ENCODE data around the gene C9orf57. TPM values are rescaled to one million over a fixed set of nuclear protein-coding genes. Genes with fewer than 3 reads are reported as not detected.

C9orf57 gene
- total RNA-seq, 3 donors from 2014 or later, result not detected

GRCh38 chr9:72043576-72043975 lies 16.8 kb downstream of the C9orf57 start:
- Histone ChIP-seq H3K36me3 (ENCODE audit: low read depth) (no peaks in the 10 kb centered on the region), H3K4me3 (no peak overlapping the region), H3K9me3 (no peaks in the 10 kb centered on the region), H3K4me1 (ENCODE audit: low read depth) (no peaks in the 10 kb centered on the region)
- intact Hi-C loops (cut with DNase I, micrococcal nuclease), result no loop called here
- no peak for ATAC-seq
- no peak for TF ChIP-seq CTCF (IDR thresholded peaks at IDR 0.05)
- DNase-seq, result no peak

- Histone ChIP-seq H3K4me3 (no peak overlapping the region), H3K4me1 (ENCODE audit: low read depth) (no peaks in the 10 kb centered on the region), H3K36me3 (ENCODE audit: low read depth) (no peaks in the 10 kb centered on the region), H3K9me3 (no peaks in the 10 kb centered on the region)
- intact Hi-C loops (cut with DNase I, micrococcal nuclease), result no loop called here
- DNase-seq (no peak), ATAC-seq (no peak)
- TF ChIP-seq CTCF (IDR thresholded peaks at IDR 0.05), result no peak
These were observed 17.5 kb downstream of the C9orf57 start for GRCh38 chr9:72042928-72043327.

- Histone ChIP-seq H3K4me1 (ENCODE audit: low read depth) (no peaks in the 10 kb centered on the region), H3K36me3 (ENCODE audit: low read depth) (no peaks in the 10 kb centered on the region), H3K9me3 (no peaks in the 10 kb centered on the region), H3K4me3 (no peak overlapping the region)
- DNase-seq, result no peak
- no peak for ATAC-seq
- no peak for TF ChIP-seq CTCF (IDR thresholded peaks at IDR 0.05)
- intact Hi-C loops (cut with DNase I, micrococcal nuclease), result no loop called here
These were observed 18.6 kb downstream of the C9orf57 start for GRCh38 chr9:72041775-72042194.

GRCh38 chr9:72041369-72041768 lies 19.0 kb downstream of the C9orf57 start:
- intact Hi-C loops (cut with DNase I, micrococcal nuclease), result no loop called here
- ATAC-seq, result no peak
- Histone ChIP-seq H3K9me3 (no peaks in the 10 kb centered on the region), H3K36me3 (ENCODE audit: low read depth) (no peaks in the 10 kb centered on the region), H3K4me3 (no peak overlapping the region), H3K4me1 (ENCODE audit: low read depth) (no peaks in the 10 kb centered on the region)
- no peak for DNase-seq
- no peak for TF ChIP-seq CTCF (IDR thresholded peaks at IDR 0.05)

GRCh38 chr9:72039532-72039931 lies 20.9 kb downstream of the C9orf57 start:
- Histone ChIP-seq H3K36me3 (ENCODE audit: low read depth) (no peaks in the 10 kb centered on the region), H3K9me3 (no peaks in the 10 kb centered on the region), H3K4me1 (ENCODE audit: low read depth) (no peaks in the 10 kb centered on the region), H3K4me3 (no peak overlapping the region)
- TF ChIP-seq CTCF (IDR thresholded peaks at IDR 0.05), result no peak
- ATAC-seq, result no peak
- intact Hi-C loops (cut with DNase I, micrococcal nuclease), result loop anchor here (2.0 to 5.0 kb wide), 2 partner anchors 231 to 238 kb away; no protein-coding TSS in a partner anchor
- no peak for DNase-seq

GRCh38 chr9:72038890-72039410 lies 21.5 kb downstream of the C9orf57 start:
- peak in 2 of 3 donors; percentile 84 to 86 for DNase-seq
- peak; percentile 89 for TF ChIP-seq CTCF (IDR thresholded peaks at IDR 0.05)
- Histone ChIP-seq H3K4me3 (no peak overlapping the region), H3K4me1 (ENCODE audit: low read depth) (no peaks in the 10 kb centered on the region), H3K36me3 (ENCODE audit: low read depth) (no peaks in the 10 kb centered on the region), H3K9me3 (no peaks in the 10 kb centered on the region)
- intact Hi-C loops (cut with DNase I, micrococcal nuclease), result loop anchor here (2.0 to 5.0 kb wide), 2 partner anchors 232 to 238 kb away; no protein-coding TSS in a partner anchor
- peak; percentile 96 for ATAC-seq

Measured in mucosa of descending colon (tissue), 3 donors.